ENCODE data around the gene OPTN.
"Not testable (repeated sequence)": the region's sequence is repeated elsewhere in the genome, so short reads cannot be mapped to it uniquely, and the experiment has no call there.

Gene OPTN

DNA sequence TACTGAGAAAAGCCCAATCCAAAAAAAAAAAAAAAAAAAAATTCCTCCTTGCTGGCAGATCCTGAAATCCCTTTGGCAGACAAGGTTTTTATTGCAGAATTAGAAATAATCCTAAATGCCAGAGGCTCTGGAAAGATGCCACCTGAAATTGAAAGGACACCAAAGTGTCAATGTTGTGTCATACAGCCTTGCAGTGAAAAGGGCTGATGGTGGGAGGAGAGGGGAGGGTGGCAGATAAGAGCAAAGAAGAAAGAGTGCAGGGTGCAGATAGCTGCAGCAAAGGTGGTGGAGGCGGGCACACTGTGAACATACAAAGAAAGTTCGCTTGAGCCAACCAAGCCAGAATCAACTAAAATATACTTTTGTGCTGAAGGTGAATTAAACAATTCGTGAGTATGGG lies 8.2 kb upstream of the OPTN start:
- DNase-seq: peak; percentile 9

GRCh38 chr10:13092291-13093102 lies 7.5 kb upstream of the OPTN start:
- peak; percentile 99 for DNase-seq

- DNase-seq: not testable (repeated sequence)
Measured at GRCh38 chr10:13094082-13094481, 5.9 kb upstream of the OPTN start.

DNA sequence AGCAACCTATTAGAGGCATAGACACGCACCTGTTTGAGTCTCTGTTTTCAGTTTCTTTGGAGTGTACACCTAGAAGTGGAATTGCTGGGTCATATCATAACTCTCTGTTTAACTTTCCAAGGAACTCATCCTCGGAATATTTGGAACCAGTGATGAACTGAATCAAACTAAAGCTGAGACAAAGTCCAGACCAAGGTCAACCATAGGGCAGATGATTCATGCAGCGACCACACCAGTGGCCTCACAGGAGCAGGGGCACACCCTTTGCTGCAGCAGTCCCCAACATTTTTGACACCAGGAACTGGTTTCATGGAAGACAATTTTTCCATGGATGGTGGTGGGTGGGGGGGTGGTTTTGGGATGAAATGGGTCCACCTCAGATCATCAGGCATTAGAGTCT lies 4.9 kb upstream of the OPTN start:
- no peak for DNase-seq

DNA sequence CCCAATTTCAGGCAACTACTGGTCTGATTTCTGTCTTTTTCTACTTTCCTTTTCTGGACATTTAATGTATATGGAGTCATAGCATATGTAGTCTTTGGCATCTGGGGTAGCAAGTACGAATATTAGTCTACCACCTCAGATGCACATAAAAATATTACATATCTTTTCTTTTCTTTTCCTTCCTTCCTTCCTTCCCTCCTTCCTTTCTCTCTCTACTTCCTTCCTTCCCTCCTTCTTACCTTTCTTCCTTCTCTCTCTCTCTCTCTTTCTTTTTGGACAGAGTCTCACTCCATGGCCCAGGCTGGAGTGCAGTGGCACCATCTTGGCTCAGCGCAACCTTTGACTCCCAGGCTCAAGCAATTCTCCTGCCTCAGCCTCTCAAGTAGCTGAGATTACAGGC lies 4.0 kb upstream of the OPTN start:
- no peak for DNase-seq

- DNase-seq: peak; percentile 93
Measured at GRCh38 chr10:13099144-13099665, 758 bp upstream of the OPTN start.

DNA sequence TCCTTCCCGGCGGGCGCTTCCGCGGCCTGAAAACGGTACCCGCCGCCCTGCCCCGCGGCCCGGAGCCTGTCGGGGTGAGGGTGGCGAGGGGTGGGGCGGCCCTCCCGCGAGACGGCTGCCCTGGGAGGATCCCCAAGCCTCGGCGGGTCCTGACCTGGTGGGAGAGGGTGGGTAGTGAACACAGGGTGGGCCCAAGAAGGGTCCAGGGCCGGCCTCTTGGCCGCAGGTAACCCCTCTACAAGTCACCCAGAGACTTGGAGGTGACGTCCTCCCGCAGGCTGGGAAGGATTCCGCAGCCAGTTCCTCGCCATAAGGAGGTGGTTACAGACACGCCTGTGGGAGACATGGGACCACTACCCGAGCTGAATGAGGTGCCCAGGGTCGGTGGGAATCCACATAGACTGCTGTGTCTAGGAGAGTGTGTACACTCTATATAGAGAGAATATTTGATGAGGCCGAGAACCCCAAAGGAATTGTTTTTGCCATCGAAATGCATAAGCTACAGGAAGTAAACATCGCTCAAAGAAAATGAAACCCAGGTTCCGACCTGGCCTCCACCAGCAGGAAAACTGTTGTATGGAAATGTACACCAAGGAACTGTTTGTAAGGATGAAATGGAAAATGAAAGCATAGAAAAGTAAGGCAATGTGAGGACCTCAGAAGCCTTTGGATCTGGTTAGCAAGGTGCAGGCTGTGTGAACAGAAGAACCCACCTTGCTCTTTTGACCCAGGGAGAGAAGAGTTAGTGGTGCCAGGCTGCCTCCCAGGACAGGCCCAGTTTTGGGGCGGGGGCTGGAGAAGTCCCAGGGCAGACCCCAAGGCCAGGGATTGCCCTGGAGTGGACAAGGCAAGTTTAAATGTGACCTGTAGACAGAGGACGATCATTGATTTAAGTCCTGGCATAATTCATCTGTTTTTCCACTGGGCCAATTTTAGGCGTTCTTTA lies 659 bp downstream of the OPTN start:
- DNase-seq: peak; percentile 53

GRCh38 chr10:13102002-13102794 lies 2.2 kb downstream of the OPTN start:
- no peak for DNase-seq

DNA sequence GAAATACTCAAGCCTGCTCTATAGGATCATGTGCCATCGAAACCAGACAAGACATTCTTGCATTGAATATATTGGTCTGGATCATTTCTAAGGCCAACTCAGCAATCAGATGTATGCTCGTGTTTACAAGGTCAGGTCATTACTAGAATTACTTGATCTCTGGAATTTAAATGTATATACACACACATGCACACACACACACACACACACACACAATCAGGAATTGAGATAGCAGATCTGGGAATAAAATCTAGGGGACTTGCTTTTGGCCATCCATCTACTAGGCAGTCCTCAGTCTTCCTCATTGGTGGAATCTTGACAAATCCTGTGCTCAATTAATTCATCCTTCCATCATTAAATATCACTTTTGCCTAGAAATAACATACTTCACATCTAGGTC lies 3.6 kb downstream of the OPTN start:
- DNase-seq: no peak

DNA sequence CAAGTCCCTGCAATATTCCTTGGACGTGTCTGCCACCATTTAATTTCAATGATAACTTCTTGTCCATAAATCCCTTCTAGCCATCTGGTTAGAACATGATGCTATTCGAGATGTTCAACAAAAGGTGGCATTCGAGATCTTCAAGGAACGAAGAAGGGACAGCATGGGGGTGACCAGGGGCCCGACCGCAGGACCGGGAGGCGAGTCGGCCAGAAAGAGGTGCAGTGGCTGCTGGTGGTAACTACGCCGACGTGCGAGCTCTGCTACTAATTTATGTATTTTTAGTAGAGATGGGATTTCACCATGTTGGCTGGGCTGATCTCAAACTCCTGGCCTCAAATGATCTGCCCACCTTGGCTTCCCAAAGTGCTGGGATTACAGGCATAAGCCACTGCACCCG lies 4.7 kb downstream of the OPTN start:
- no peak for DNase-seq

DNA sequence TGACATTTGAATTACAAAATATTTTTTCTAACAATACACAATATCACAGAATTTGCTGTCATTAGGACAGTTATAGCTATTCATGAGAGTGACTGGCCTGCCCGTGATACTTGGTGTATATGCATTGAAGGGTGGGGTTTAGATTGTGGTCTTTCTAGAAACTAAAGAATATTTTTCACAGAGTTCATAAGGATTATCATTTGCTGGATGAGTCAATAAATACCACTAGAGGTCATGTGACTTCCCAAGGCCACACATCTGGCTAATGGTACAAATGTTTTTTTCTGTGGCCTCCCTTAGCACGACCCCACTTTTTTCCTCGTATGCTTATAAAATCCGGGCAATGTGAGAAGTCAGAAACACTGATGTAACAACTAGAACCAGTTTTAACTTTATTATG lies 5.2 kb downstream of the OPTN start:
- DNase-seq: no peak

DNA sequence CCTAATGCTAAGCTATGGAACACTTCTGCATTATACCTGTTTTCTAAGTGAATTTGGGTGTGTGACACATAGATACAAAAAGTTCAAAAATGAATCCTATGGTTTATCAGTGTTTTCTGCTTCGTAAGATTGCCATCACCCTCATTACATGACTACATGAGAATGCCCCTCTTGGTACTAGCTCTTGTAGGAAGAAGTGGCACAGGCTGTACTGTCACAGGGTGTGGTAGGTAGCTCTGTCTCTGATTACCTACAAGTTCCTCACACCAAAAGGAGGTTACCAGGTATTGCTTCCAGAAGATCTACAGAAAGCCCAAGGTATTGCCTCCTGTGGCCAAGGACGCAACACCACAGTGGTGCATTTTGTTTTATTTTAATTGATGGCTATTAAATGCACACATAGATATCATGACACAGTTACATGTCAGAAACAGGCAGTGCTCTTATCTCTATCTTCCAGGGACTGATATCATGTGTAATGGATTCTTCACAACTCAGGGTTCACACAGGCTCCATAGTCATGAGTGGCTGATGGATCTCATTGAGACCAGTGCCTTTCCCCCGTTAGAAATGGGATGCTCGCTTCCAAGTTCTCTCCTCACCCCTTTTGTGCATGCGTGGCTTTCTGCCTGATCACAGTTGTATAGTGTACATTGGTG lies 6.6 kb downstream of the OPTN start:
- DNase-seq: no peak

- DNase-seq: no peak
Measured at GRCh38 chr10:13110908-13111307, 10.9 kb downstream of the OPTN start.

DNA sequence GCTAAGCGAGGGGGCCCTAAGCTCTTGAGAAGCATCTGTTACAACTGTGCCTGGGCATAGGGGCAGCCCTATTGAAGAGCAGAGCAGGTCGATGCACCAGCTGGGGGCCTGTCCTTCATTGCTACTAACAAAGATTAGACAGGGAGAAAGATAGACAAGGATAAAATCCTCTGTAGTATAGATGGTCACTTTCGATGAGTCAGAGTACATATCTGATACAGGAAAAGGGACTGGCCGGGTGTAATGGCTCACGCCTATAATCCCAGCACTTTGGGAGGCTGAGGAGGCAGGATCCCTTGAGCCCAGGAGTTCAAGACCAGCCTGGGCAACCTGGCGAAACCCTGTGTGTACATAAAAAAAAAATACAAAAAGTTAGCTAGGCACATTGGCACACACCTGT lies 13.6 kb downstream of the OPTN start:
- DNase-seq: no peak

DNA sequence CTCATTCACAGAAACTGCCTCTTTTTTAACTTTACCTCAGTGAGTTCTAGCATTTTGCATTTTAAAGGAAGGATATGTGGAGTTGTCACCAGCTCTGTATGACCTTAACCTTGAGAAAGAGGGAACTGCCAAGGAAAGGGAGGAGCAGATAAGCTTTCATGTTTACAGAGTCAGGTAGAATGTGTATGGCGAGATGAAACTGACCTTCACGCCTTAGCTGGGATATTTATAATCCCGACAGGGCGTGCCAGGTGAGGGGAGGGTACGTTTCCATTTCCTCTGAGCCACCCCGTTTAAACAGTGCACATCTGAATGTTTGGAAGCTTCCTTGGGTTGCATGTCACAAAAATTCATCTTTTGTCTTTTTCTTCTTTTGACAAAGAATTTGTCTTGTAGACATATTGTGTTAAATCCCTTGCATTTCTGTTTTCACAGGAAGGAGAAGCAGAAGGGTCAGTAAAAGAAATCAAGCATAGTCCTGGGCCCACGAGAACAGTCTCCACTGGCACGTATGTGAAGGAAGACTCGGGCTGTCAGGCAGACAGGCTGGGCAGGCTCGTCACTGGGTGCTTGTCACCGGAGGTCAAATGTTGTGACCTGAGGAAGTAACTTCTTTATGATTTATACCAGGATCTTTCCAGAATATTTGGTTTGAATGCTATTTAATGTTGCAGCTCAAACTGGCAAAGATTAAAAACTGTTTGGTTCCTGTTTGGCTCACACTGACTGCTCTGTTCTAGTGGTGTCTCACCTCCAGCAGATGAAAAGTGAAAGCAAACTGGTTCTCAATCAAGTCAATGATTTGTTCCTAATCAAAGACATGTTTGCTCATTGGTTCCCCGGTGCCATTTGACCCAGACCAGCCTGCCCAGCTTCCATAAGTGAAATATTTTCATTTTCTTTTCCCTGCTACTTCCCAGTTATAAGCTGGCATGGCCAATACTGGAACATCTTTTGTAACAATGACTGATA lies 16.2 kb downstream of the OPTN start:
- DNase-seq: no peak

DNA sequence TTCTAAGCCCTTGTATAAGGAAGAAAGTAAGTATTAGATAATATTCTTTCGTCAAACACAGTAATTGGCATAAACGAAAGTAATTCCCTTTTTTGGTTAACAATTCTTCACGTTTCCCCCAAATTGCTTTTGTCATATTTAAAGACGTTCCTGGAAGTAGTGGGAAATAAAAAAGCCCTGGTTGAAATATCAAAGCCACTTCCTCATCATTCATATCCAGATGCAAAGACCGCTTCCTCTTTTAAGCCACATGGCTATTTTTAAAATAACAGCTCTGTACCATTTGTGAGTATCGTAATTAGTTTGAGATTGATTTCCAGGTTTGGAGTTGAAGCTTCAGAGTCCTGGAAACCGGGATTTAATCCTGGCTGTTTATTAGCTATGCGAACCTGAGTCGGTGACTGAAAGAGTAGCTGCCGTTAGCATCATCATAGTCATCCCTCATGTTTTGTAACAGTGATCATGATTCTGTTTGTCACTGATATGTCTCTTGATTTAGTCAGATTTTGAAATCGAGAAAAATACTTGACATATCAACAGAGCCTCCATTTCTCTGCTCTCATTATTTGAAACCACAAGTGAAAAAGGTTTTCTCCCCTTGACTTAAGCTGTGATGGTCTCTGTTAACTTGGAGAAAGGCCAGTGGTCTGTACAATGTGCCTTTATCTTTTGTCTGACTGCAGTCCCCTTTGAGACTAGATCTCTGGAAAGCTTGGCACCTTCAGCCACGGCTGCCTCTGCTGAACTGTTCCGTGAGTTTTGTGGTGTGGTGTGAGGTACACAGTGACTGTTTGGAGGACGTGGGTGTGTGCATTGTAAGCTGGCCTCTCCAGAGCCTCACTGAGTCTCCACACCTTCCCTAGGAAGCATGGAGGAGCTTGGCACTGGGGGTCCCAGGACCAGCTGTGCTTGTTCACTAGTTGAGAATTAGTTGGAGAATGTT lies 18.1 kb downstream of the OPTN start:
- no peak for DNase-seq

- DNase-seq: no peak
Measured at GRCh38 chr10:13118784-13119410, 18.9 kb downstream of the OPTN start.

DNA sequence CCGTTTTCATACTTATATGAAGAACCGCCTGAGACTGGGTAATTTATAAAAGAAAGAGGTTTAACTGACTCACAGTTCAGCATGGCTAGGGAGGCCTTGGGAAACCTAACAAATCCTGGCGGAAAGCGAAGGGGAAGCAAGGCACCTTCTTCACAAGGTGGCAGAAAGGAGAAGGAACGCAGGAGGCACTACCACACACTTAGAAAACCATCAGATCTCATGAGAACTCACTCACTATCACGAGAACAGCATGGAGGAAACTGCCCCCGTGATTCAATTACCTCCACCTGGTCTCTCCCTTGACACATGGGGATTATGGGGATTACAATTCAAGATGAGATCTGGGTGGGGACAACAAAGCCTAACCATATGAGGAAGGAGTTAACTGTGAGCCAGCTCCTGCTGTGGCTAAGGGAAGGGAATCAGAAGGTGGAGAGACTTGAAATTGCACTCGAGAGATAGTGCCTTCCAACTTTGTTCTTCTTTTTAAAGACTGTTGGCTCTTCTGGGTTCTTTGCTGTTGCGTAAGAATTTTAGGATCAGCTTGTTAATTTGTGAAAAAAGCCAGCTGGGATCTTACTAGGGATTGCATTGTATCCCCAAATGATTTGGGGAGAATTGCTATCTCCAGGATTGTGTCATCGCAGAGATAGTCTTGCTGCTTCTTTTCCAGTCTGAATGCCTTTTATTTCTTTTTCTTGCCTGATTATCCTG lies 21.0 kb downstream of the OPTN start:
- DNase-seq: no peak

DNA sequence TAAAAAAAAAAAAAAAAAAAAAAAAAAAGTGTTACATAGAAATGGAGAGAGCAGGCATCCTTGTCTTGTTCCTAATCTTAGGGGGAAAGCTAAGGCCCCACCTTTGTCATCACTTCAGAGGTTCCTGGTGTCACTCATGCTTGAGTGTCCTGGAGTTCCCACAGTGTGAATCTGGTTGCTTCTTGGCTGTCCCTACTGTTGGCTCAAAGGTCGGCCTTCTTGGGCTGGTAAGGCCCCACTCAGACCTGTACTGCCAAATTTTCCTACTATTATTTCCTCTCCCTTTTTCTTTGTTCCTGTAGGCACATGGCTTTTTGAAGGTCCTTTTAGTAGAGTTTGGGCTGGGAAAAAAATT lies 21.5 kb downstream of the OPTN start:
- no peak for DNase-seq
